ENCODE measurements around the gene CALY.

- TF ChIP-seq KLF7 (tag by site-specific recombination; IDR thresholded peaks at IDR 0.05; ENCODE audit: borderline replicate concordance) (no peak), ZNF24 (tag by site-specific recombination; IDR thresholded peaks at IDR 0.05) (no peak), ZNF19 (tag by site-specific recombination; IDR thresholded peaks at IDR 0.05; ENCODE audit: low read depth) (no peak), CTCF (tag by site-specific recombination; IDR thresholded peaks at IDR 0.05) (no peak), OVOL3 (tag by site-specific recombination; IDR thresholded peaks at IDR 0.05) (no peak), ZFP41 (tag by site-specific recombination; IDR thresholded peaks at IDR 0.05; ENCODE audit: borderline replicate concordance) (no peak), MZF1 (tag by site-specific recombination; IDR thresholded peaks at IDR 0.05; ENCODE audit: borderline replicate concordance) (no peak), ZEB2 (tag by site-specific recombination; IDR thresholded peaks at IDR 0.05) (no peak), PRDM2 (tag by site-specific recombination; IDR thresholded peaks at IDR 0.05; ENCODE audit: borderline replicate concordance) (no peak)
Observed at GRCh38 chr10:133334503-133335245, 2.0 kb downstream of the CALY start.
